Motor neuron (in vitro differentiated cells): ENCODE data around the gene ZNF512. TPM values are rescaled to one million over a fixed set of nuclear protein-coding genes. Genes with fewer than 3 reads are reported as not detected.
"Not testable (repeated sequence)": the region's sequence is repeated elsewhere in the genome, so short reads cannot be mapped to it uniquely, and the experiment has no call there.

Experiments
- ATAC-seq, 8 experiments: fragments of 200-7000 bp; cut with Tn5 transposase; replicated peaks in 6 of 8; 2 replicates each; pipeline ENCODE4 v1.8.0; 2021; ENCODE audit warnings: mild to moderate bottlenecking in 8 of 8, moderate library complexity in 8 of 8
- H3K27ac ChIP-seq, 2 donors: fragments of 250-450 bp; sonication (Bioruptor Pico); 2 replicates each; pipeline ENCODE4 v1.9.0; 2021; ENCODE audit warnings: antibody characterized with exemption in 2 of 2, mild to moderate bottlenecking in 2 of 2, moderate library complexity in 1 of 2
- H3K4me1 ChIP-seq, 2 donors: fragments of 250-450 bp; sonication (Bioruptor Pico); replicated peaks in 1 of 2; 2 replicates each; pipeline ENCODE4 v1.6.1; 2021; ENCODE audit warnings: antibody characterized with exemption in 2 of 2, mild to moderate bottlenecking in 2 of 2, moderate library complexity in 1 of 2
- H3K4me3 ChIP-seq, 5 donors: fragments of 250-450 bp; sonication (Bioruptor Pico); 2 replicates each; pipeline ENCODE4 v1.9.0; 2021; ENCODE audit warnings: antibody characterized with exemption in 5 of 5, mild to moderate bottlenecking in 5 of 5, moderate library complexity in 4 of 5
- WGBS, 10 experiments: fragments of 450-650 bp; shearing (Covaris generic); methylation state at CpG; one replicate each; pipeline ENCODE4 v1.0.0; 2022; 5-methylcytosine and 5-hydroxymethylcytosine counted together
- in situ Hi-C, 9 experiments: fragments of 400-800 bp; cut with MboI; loops; one replicate each; pipeline ENCODE4 v1.15.0; 2021; ENCODE audit warnings: low sequenced_read_pairs in 9 of 9, low pct_unique_long_range_greater_than_20kb in 2 of 9; ENCODE audit not compliant: unreplicated experiment in 9 of 9
- total RNA-seq, 8 experiments: library from RNA; unstranded; fragments of 300-600 nt; gene quantifications; 2 replicates each; pipeline versions ENCODE4 v1.2.3 to v1.2.4, GENCODE V29; 2022

ZNF512 gene
- total RNA-seq, 8 experiments from 2014 or later: 15.7 to 67.2 (median 51.4) TPM

- peak; percentile 57 to 80 (median 74) for ATAC-seq
- in situ Hi-C loops: no loop called here
- 0 to 16% (median 8%) methylated on average over 2 to 3 of the region's 21 CpGs; no CpG with 5 or more reads in 5 of the 10 experiments for WGBS, 10 experiments
These were observed 45.3 kb downstream of the ZNF512 start for GRCh38 chr2:27627963-27628766.

GRCh38 chr2:27628767-27629709 lies 46.2 kb downstream of the ZNF512 start, which contains the start of the genes CCDC121 and GPN1:
Gene CCDC121 (minus strand): TSS chr2:27629012. CDS start chr2:27627799, 1,213 bp downstream.
Gene GPN1 (plus strand): TSS chr2:27629050. CDS start chr2:27629059, 9 bp downstream.
- Histone ChIP-seq H3K4me3 (peak within 1 kb of the TSS; percentile 71 to 96 (median 81)), H3K27ac (peak within 1 kb of the TSS; percentile 48 to 67), H3K4me1 (peaks cover 17% of the 10 kb centered on the region in 2 donors)
- in situ Hi-C loops: no loop called here
- peak; percentile 95 to 98 (median 98) for ATAC-seq
- WGBS, 10 experiments: 0 to 2% (median 0%) methylated on average over 1 to 18 of the region's 44 CpGs

More at GRCh38 chr2:27627963-27628766, 45.3 kb downstream of the ZNF512 start:
- peaks cover 17% of the 10 kb centered on the region in 2 donors for H3K4me1 ChIP-seq
- H3K27ac ChIP-seq: peak overlapping the region; percentile 48 to 67
- peak overlapping the region; percentile 71 to 96 (median 81) for H3K4me3 ChIP-seq

- in situ Hi-C loops: not testable (repeated sequence)
These were observed 47.4 kb downstream of the ZNF512 start for GRCh38 chr2:27630257-27630656.

GRCh38 chr2:27634291-27634690 lies 51.4 kb downstream of the ZNF512 start:
- in situ Hi-C loops: no loop called here
- H3K4me1 ChIP-seq: peaks cover 4 to 5% of the 10 kb centered on the region in 2 donors
- H3K27ac ChIP-seq: no peak overlapping the region
- H3K4me3 ChIP-seq: no peak overlapping the region
- ATAC-seq: peak in 2 of 8 experiments; percentile 71 to 76
- 50 to 100% (median 100%) methylated on average over 1 to 2 of the region's 2 CpGs for WGBS, 10 experiments

More at GRCh38 chr2:27630257-27630656, 47.4 kb downstream of the ZNF512 start:
- not testable (repeated sequence) for ATAC-seq, H3K4me3 ChIP-seq, H3K27ac ChIP-seq
- peaks cover 17% of the 10 kb centered on the region in 2 donors for H3K4me1 ChIP-seq
- WGBS, 10 experiments: 91 to 100% (median 100%) methylated on average over 1 to 2 of the region's 2 CpGs; no CpG with 5 or more reads in 2 of the 10 experiments

GRCh38 chr2:27636766-27637165 lies 53.9 kb downstream of the ZNF512 start:
- 89 to 100% (median 93%) methylated on average over 2 to 5 of the region's 5 CpGs; no CpG with 5 or more reads in 4 of the 10 experiments for WGBS, 10 experiments
- in situ Hi-C loops: no loop called here
- ATAC-seq: no peak
- no peaks in the 10 kb centered on the region for H3K4me1 ChIP-seq
- H3K27ac ChIP-seq: no peak overlapping the region
- no peak overlapping the region for H3K4me3 ChIP-seq

- Histone ChIP-seq H3K4me1 (no peaks in the 10 kb centered on the region), H3K27ac (no peak overlapping the region), H3K4me3 (no peak overlapping the region)
- in situ Hi-C loops: no loop called here
- ATAC-seq: no peak
- 6 to 100% (median 89%) methylated on average over 1 to 3 of the region's 3 CpGs for WGBS, 10 experiments
These were observed 55.3 kb downstream of the ZNF512 start for GRCh38 chr2:27638037-27638637.

- no peak overlapping the region for H3K27ac ChIP-seq
- no peak for ATAC-seq
- no peaks in the 10 kb centered on the region for H3K4me1 ChIP-seq
- WGBS, 10 experiments: 0 to 100% (median 63%) methylated on average over 1 to 3 of the region's 3 CpGs; no CpG with 5 or more reads in 2 of the 10 experiments
- in situ Hi-C loops: no loop called here
- H3K4me3 ChIP-seq: no peak overlapping the region
These were observed 55.9 kb downstream of the ZNF512 start for GRCh38 chr2:27638709-27639108.

GRCh38 chr2:27640722-27641245 lies 57.9 kb downstream of the ZNF512 start:
- H3K27ac ChIP-seq: no peak overlapping the region
- H3K4me1 ChIP-seq: no peaks in the 10 kb centered on the region
- ATAC-seq: no peak
- no peak overlapping the region for H3K4me3 ChIP-seq
- 57 to 100% (median 100%) methylated on average over 1 to 2 of the region's 2 CpGs; no CpG with 5 or more reads in 1 of the 10 experiments for WGBS, 10 experiments
- in situ Hi-C loops: no loop called here

- Histone ChIP-seq H3K4me1 (no peaks in the 10 kb centered on the region), H3K27ac (no peak overlapping the region), H3K4me3 (no peak overlapping the region)
- ATAC-seq: no peak
- in situ Hi-C loops: no loop called here
These were observed 62.4 kb downstream of the ZNF512 start for GRCh38 chr2:27645197-27645596.

GRCh38 chr2:27647289-27647688 lies 64.4 kb downstream of the ZNF512 start:
- in situ Hi-C loops: no loop called here
- H3K27ac ChIP-seq: no peak overlapping the region
- no peak overlapping the region for H3K4me3 ChIP-seq
- H3K4me1 ChIP-seq: no peaks in the 10 kb centered on the region
- no peak for ATAC-seq

- Histone ChIP-seq H3K4me3 (no peak overlapping the region), H3K4me1 (no peaks in the 10 kb centered on the region), H3K27ac (no peak overlapping the region)
- WGBS, 10 experiments: 60 to 100% (median 90%) methylated on average over 1 to 4 of the region's 4 CpGs; no CpG with 5 or more reads in 2 of the 10 experiments
- ATAC-seq: no peak
- in situ Hi-C loops: no loop called here
These were observed 64.9 kb downstream of the ZNF512 start for GRCh38 chr2:27647737-27648136.

GRCh38 chr2:27651056-27651455 lies 68.2 kb downstream of the ZNF512 start:
- WGBS, 10 experiments: 23 to 100% (median 74%) methylated on average over 1 to 4 of the region's 4 CpGs
- no peaks in the 10 kb centered on the region for H3K4me1 ChIP-seq
- H3K4me3 ChIP-seq: no peak overlapping the region
- ATAC-seq: no peak
- H3K27ac ChIP-seq: no peak overlapping the region
- in situ Hi-C loops: no loop called here
